ENCODE measurements around the gene ACBD3.

- TF ChIP-seq POLR2AphosphoS5 (IDR thresholded peaks at IDR 0.05; ENCODE audit: low read depth) (no peak), CTCF (IDR thresholded peaks at IDR 0.05; ENCODE audit: insufficient read depth, low read length) (peak; percentile 91), REST (IDR thresholded peaks at IDR 0.05; ENCODE audit: insufficient replicate concordance, low read depth) (no peak), GABPA (IDR thresholded peaks at IDR 0.05; ENCODE audit: low read depth) (no peak), SPI1 (IDR thresholded peaks at IDR 0.05; ENCODE audit: borderline replicate concordance, low read depth) (no peak)
Measured at GRCh38 chr1:226125097-226125630, 61.4 kb downstream of the ACBD3 start.
